Epithelial cell of esophagus (primary cell): ENCODE data around the gene PTPRT.

Experiments used
- DNase-seq: peaks from one replicate; pipeline ENCODE4 v3.0.0; 2010; ENCODE audit warnings: low read depth
- H3K4me3 ChIP-seq: 2 replicates; pipeline ENCODE4 v1.5.1; 2011; ENCODE audit warnings: mild to moderate bottlenecking, low read length, control low read depth
- TF ChIP-seq, protein P1 (sequence below): IDR thresholded peaks from 2 replicates; pipeline ENCODE4 v1.5.1; 2011; ENCODE audit warnings: low read depth, mild to moderate bottlenecking, low read length, control low read depth, inconsistent platforms; ENCODE audit not compliant: insufficient read depth; ENCODE audit errors: missing control alignments

PTPRT gene

DNA sequence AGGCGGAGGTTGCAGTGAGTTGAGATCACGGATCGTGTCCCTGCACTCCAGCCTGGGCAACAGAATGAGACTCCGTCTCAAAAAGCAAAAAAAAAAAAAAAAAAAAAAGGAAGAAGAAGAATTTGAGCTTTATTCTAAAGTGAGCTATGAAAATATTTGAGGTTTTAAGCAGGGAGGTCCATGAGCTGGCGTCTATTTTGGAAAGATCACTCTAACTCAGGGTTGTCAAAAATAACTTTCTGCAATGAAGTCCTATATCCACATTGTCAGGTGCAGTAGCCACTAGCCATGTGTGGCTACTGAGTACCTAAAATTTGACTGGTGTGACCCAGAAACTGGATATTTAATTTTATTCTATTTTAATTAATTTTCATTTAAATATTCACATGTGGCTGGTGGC lies 217.1 kb downstream of the PTPRT start:
- H3K4me3 ChIP-seq = no peak overlapping the region
- no peak for DNase-seq
- TF ChIP-seq, protein P1, sequence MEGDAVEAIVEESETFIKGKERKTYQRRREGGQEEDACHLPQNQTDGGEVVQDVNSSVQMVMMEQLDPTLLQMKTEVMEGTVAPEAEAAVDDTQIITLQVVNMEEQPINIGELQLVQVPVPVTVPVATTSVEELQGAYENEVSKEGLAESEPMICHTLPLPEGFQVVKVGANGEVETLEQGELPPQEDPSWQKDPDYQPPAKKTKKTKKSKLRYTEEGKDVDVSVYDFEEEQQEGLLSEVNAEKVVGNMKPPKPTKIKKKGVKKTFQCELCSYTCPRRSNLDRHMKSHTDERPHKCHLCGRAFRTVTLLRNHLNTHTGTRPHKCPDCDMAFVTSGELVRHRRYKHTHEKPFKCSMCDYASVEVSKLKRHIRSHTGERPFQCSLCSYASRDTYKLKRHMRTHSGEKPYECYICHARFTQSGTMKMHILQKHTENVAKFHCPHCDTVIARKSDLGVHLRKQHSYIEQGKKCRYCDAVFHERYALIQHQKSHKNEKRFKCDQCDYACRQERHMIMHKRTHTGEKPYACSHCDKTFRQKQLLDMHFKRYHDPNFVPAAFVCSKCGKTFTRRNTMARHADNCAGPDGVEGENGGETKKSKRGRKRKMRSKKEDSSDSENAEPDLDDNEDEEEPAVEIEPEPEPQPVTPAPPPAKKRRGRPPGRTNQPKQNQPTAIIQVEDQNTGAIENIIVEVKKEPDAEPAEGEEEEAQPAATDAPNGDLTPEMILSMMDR = no peak

DNA sequence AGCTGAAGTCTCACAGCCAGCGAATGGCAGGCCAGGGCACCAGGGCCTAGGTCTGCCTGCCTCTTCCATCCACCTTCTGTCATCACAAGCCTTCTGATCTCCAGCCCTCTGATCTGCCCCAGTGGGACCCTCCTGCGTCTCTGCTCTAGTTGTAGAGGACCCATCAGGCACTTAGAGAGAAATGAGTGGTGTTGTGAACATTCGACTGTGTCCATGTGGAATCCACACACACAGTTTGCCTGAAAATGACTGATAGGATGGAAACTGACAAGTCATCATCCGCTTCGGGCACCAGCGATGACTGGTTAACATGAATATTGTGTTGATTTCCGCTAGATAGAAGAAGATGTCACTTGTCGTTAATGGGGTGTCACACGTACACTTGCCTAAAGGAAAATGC lies 221.0 kb downstream of the PTPRT start:
- TF ChIP-seq, protein P1 = no peak
- no peak overlapping the region for H3K4me3 ChIP-seq
- no peak for DNase-seq

DNA sequence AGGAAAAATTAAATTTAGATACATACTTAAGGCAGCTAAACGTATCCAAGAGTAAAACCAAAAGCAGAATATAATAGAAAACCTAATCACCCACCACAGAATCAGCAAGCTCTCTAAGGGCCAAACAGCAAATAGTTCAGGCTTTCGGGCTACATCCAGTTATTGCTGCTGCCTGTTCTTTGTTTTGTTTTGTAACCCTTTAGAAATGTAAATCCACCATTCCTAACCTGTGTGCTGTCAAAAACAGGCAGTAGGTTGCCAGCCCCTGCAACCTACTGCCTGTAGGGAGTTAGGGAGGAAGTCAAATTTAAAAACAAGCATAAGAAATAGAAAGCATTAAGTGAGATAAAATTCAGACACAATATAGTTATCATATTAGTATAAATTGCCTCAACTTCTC lies 225.9 kb downstream of the PTPRT start:
- DNase-seq = no peak
- TF ChIP-seq, protein P1 = no peak
- H3K4me3 ChIP-seq = no peak overlapping the region

DNA sequence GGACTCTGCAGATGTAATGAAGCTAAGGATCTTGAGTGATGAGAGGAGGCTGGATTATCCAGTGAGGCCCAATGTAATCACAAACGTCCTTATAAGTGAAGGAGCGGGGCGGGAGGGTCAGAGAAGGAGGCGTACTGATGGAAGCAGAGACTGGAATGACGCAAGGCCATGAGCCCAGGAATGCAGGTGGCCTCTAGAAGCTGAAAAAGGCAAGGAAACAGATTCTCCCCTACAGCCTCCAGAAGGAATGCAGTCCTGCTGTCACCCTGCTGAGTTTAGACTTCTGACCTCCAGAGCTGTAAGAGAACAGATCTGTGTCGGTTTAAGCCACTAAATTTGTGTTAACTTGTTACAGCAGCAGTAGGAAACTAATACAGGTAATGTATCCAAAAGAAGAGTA lies 227.9 kb downstream of the PTPRT start:
- DNase-seq = no peak

DNA sequence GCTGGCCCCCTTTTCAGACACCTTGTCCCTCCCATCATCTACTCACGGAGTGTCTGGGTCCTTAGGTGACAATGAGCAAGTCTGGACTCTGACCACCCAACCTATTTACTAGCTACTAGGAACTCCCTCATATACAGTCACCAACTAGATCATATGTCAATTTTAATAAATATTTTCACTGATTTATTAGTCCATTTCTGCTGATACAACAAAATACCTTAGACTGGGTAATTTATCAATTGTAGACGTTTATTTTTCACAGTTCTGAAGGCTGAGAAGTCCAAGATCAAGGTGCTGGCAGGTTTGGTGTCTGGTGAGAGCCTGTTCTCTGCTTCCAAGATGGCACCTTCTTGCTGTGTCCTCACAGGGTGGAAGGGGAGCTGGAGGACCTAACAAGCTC lies 229.7 kb downstream of the PTPRT start:
- DNase-seq = no peak
- TF ChIP-seq, protein P1 = no peak
- H3K4me3 ChIP-seq = no peak overlapping the region

More for the DNA sequence above, 227.9 kb downstream of the PTPRT start:
- H3K4me3 ChIP-seq = no peak overlapping the region
- TF ChIP-seq, protein P1 = no peak

DNA sequence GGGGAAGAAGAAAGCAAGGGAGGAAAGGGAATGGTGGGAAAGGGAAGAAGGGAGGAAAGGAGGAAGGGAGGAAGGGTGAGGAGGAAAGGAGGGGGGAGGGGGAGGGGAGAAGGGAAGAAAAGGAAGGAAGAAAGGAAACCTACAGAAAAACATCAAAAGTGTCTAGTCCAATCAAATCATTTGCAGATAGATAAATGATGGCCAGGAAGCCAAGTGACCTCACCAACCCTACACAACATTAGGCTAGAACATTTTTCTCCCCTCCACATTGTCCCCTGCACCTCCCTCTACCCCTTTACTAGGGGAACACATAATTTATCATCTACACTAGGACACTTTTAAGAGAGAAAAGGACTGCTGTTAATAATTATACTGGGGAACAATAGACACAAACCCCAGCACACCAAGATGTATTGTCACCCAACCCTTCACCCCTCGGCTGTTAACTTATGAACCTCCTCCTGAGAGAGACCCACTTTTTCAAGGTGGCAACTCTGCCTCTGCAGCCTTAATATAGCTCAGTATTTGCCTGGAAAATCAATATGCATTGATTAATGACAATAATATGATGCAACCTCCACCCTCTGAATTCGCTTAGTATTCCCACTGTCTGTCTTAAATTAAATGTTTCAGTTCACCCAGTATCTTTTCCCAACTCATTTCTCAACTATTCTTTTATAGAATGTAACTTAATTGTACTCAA lies 231.2 kb downstream of the PTPRT start:
- DNase-seq = no peak
- TF ChIP-seq, protein P1 = no peak
- no peak overlapping the region for H3K4me3 ChIP-seq

DNA sequence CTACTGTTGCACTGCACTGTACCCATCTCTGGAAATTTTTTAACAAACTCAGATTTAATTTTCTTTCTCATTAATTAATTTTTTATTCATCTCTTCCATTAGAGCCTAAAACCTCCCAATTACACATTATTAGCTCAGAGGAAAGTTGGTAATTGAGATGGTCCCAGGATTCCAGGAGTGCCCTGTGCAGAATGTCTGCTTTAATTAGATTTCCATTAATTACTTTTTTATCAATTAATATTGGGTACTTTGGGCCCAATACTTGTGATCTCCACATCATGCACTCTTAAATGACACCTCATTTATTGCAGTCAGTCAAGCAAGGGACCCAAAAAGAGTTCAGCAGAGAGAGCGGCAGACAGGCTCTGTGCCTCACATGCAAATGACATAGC lies 232.0 kb downstream of the PTPRT start:
- TF ChIP-seq, protein P1 = no peak
- DNase-seq = no peak
- no peak overlapping the region for H3K4me3 ChIP-seq
